ENCODE data around the gene MPPED1. TPM values are rescaled to one million over a fixed set of nuclear protein-coding genes. Genes with fewer than 3 reads are reported as not detected.

Gene MPPED1
- total RNA-seq, 2 donors from 2014 or later: 0.11 to 0.59 TPM

DNA sequence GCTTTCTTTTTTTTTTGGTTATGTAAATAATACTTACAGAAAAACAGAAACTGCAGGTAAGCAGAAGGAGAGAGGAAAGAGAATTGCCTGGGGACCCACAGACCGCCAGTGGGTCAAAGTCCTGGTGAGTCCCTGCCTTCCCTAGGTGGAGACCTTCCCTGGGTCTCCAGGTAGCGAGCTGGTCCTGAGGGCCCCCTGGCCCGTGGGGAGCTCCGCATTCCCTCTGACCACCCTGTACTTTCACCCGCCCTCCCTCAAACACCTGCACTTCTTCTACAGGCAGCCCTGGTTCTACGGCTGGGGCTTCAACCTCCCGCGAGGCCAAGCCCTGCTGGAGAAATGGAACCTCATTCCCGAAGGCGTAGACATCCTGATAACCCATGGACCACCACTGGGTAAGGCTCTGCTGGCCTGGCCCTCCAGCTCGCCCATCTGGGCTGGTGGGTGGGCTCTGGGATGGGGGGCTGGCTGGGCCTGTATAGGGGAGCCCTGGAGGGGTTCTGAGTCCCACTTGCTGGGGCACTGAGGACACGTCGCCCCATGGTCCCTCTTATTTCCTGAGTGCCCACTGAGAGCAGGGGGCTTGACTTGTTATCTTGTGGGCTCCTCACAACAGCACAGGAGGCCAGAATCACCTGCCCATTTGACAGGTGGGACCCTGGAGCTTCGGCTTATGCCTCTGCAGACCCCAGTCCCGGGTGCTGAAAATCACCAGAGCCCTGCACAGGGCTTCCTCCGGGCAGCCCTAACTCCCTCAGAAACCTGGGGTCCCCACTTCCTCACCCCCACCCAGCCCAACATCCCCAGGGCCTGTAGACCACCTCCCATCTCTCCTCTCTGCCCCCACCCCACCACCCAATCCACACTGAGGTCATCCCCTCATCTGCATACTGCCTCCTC is 86.4 kb downstream of the MPPED1 start:
- 85 to 93% methylated on average over 5 to 16 of the region's 16 CpGs for WGBS, 2 experiments (ENCODE audit: insufficient coverage in 1 of 2, insufficient read length in 1 of 2)
- Mint-ChIP-seq H3K36me3 (ENCODE audit: low read depth) (no peaks in the 10 kb centered on the region), H3K4me3 (no peak overlapping the region), H3K9me3 (peaks cover 10% of the 10 kb centered on the region), H3K27ac (no peak overlapping the region), H3K4me1 (no peaks in the 10 kb centered on the region), H3K27me3 (ENCODE audit: insufficient read depth) (peaks cover 4% of the 10 kb centered on the region)
- TF ChIP-seq, protein P1, sequence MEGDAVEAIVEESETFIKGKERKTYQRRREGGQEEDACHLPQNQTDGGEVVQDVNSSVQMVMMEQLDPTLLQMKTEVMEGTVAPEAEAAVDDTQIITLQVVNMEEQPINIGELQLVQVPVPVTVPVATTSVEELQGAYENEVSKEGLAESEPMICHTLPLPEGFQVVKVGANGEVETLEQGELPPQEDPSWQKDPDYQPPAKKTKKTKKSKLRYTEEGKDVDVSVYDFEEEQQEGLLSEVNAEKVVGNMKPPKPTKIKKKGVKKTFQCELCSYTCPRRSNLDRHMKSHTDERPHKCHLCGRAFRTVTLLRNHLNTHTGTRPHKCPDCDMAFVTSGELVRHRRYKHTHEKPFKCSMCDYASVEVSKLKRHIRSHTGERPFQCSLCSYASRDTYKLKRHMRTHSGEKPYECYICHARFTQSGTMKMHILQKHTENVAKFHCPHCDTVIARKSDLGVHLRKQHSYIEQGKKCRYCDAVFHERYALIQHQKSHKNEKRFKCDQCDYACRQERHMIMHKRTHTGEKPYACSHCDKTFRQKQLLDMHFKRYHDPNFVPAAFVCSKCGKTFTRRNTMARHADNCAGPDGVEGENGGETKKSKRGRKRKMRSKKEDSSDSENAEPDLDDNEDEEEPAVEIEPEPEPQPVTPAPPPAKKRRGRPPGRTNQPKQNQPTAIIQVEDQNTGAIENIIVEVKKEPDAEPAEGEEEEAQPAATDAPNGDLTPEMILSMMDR (conservative IDR thresholded peaks at IDR 0.05): no peak
- no peak overlapping the region for H3K9ac ChIP-seq (ENCODE audit: extremely low read depth, low read length, poor library complexity, severe bottlenecking)
- H3K4me3 ChIP-seq (ENCODE audit: low read length): no peak overlapping the region
- H3K36me3 ChIP-seq (ENCODE audit: control insufficient read depth, insufficient read depth, low read length): no peaks in the 10 kb centered on the region
- no peaks in the 10 kb centered on the region for H3K9me3 ChIP-seq (ENCODE audit: control insufficient read depth, low read length)
- H3K4me1 ChIP-seq (ENCODE audit: control insufficient read depth, insufficient read depth, low read length): no peaks in the 10 kb centered on the region
- no peak overlapping the region for H3K27ac ChIP-seq (ENCODE audit: low read depth, low read length)
- no peaks in the 10 kb centered on the region for H3K27me3 ChIP-seq (ENCODE audit: control insufficient read depth, insufficient read depth, low read length, poor library complexity, severe bottlenecking)
- no peak for DNase-seq

DNA sequence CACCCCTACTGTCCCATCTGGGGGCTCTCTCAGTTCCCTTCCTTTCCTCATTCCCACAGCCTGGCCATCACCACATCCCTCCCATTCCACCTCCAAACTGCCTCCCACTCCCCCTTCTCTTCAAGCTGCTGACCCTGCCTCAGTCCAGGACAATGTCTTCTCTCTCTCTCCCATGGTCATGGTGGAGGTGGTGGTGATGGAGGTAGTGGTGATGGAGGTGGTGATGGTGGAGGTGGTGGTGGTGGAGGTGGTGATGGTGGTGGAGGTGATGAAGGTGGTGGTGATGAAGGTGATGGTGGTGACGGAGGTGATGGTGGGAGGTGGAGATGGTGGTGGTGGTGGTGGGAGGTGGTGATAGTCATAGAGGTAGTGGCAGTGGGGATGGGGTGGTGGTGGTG is 87.0 kb downstream of the MPPED1 start:
- Histone ChIP-seq H3K4me3 (ENCODE audit: low read length) (no peak overlapping the region), H3K27me3 (ENCODE audit: control insufficient read depth, insufficient read depth, low read length, poor library complexity, severe bottlenecking) (no peaks in the 10 kb centered on the region), H3K36me3 (ENCODE audit: control insufficient read depth, insufficient read depth, low read length) (no peaks in the 10 kb centered on the region), H3K9ac (ENCODE audit: extremely low read depth, low read length, poor library complexity, severe bottlenecking) (no peak overlapping the region), H3K4me1 (ENCODE audit: control insufficient read depth, insufficient read depth, low read length) (no peaks in the 10 kb centered on the region), H3K9me3 (ENCODE audit: control insufficient read depth, low read length) (no peaks in the 10 kb centered on the region), H3K27ac (ENCODE audit: low read depth, low read length) (no peak overlapping the region)
- WGBS, 2 experiments (ENCODE audit: insufficient coverage in 1 of 2, insufficient read length in 1 of 2): 100% methylated on average over 1 of the region's 1 CpG
- no peak overlapping the region for H3K4me3 Mint-ChIP-seq
- H3K9me3 Mint-ChIP-seq: peaks cover 10% of the 10 kb centered on the region
- no peaks in the 10 kb centered on the region for H3K4me1 Mint-ChIP-seq
- DNase-seq: no peak
- TF ChIP-seq, protein P1 (conservative IDR thresholded peaks at IDR 0.05): no peak
- peaks cover 4% of the 10 kb centered on the region for H3K27me3 Mint-ChIP-seq (ENCODE audit: insufficient read depth)
- H3K27ac Mint-ChIP-seq: no peak overlapping the region
- no peaks in the 10 kb centered on the region for H3K36me3 Mint-ChIP-seq (ENCODE audit: low read depth)

- H3K27me3 Mint-ChIP-seq (ENCODE audit: insufficient read depth): peaks cover 2% of the 10 kb centered on the region
- H3K36me3 Mint-ChIP-seq (ENCODE audit: low read depth): no peaks in the 10 kb centered on the region
- H3K36me3 ChIP-seq (ENCODE audit: control insufficient read depth, insufficient read depth, low read length): no peaks in the 10 kb centered on the region
- no peak overlapping the region for H3K27ac Mint-ChIP-seq
- H3K9ac ChIP-seq (ENCODE audit: extremely low read depth, low read length, poor library complexity, severe bottlenecking): no peak overlapping the region
- H3K9me3 Mint-ChIP-seq: peaks cover 10% of the 10 kb centered on the region
- no peak overlapping the region for H3K4me3 Mint-ChIP-seq
- 88 to 93% methylated on average over 15 to 21 of the region's 22 CpGs for WGBS, 2 experiments (ENCODE audit: insufficient coverage in 1 of 2, insufficient read length in 1 of 2)
- TF ChIP-seq, protein P1 (conservative IDR thresholded peaks at IDR 0.05): no peak
- H3K9me3 ChIP-seq (ENCODE audit: control insufficient read depth, low read length): no peaks in the 10 kb centered on the region
- no peak overlapping the region for H3K4me3 ChIP-seq (ENCODE audit: low read length)
- no peaks in the 10 kb centered on the region for H3K4me1 ChIP-seq (ENCODE audit: control insufficient read depth, insufficient read depth, low read length)
- H3K27ac ChIP-seq (ENCODE audit: low read depth, low read length): no peak overlapping the region
- no peaks in the 10 kb centered on the region for H3K4me1 Mint-ChIP-seq
- no peak for DNase-seq
- H3K27me3 ChIP-seq (ENCODE audit: control insufficient read depth, insufficient read depth, low read length, poor library complexity, severe bottlenecking): no peaks in the 10 kb centered on the region
Observed at GRCh38 chr22:43500792-43501785, 89.3 kb downstream of the MPPED1 start.
